ENCODE measurements around the gene FOXL3. TPM values are rescaled to one million over a fixed set of nuclear protein-coding genes. Genes with fewer than 3 reads are reported as not detected.
A peak's percentile ranks its signal among the peaks of the same experiment; 100 is the strongest.
"Not testable (repeated sequence)": the region's sequence is repeated elsewhere in the genome, so short reads cannot be mapped to it uniquely, and the experiment has no call there.

FOXL3 gene
- total RNA-seq, 1 donor from 2014 or later: not detected

GRCh38 chr7:259751-260405 lies 30.1 kb upstream of the FOXL3 start:
- DNase-seq (peak; percentile 58), ATAC-seq (no peak)
- Histone ChIP-seq H3K27me3 (no peaks in the 10 kb centered on the region), H3K27ac (no peak overlapping the region), H3K9me3 (no peaks in the 10 kb centered on the region), H3K4me1 (peaks cover 4% of the 10 kb centered on the region), H3K36me3 (peaks cover 46% of the 10 kb centered on the region), H3K4me3 (no peak overlapping the region)
- intact Hi-C loops (cut with DNase I): no loop called here
- TF ChIP-seq, protein P1, sequence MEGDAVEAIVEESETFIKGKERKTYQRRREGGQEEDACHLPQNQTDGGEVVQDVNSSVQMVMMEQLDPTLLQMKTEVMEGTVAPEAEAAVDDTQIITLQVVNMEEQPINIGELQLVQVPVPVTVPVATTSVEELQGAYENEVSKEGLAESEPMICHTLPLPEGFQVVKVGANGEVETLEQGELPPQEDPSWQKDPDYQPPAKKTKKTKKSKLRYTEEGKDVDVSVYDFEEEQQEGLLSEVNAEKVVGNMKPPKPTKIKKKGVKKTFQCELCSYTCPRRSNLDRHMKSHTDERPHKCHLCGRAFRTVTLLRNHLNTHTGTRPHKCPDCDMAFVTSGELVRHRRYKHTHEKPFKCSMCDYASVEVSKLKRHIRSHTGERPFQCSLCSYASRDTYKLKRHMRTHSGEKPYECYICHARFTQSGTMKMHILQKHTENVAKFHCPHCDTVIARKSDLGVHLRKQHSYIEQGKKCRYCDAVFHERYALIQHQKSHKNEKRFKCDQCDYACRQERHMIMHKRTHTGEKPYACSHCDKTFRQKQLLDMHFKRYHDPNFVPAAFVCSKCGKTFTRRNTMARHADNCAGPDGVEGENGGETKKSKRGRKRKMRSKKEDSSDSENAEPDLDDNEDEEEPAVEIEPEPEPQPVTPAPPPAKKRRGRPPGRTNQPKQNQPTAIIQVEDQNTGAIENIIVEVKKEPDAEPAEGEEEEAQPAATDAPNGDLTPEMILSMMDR (IDR thresholded peaks at IDR 0.05): no peak

DNA sequence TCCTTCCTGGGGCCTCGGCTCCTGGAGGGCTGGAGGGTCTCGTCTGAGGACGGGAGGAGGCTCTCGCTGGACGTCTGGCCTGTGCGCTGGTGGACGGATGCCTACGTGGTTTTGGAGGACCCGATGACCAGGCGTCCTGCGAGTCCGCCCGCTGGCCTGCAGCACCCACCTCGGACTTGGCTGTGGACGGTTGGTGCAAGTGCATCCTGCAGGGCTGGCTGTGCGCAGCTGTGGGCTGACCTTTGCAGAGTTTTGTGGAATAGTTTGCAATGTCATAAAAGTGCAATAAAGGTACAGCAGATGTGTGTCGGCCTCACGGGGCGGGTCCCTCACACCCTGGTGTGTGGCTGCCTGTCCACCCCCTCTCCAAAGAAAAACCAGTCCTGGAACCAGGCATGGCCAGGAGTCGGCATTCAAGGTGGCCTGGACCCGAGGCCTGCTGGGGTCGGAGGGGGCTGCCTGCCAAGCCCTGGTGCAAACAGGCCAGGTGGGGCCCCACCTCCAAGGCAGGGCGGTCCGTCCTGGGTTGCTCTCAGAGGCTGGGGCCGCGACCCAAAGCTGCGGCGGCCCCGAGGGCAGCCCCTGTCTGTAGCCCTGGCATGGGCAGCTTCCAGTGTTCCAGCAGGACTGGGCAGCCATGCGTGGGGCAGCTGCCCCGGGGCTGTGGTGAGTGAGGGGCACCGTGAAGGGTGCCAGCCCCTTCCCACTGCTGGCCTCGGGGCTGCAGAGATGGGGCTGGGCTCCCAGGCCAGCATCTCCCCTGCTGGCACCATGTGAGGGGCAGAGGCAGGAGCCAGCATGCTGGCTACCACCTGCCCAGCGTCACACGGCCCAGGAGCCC lies 29.3 kb upstream of the FOXL3 start:
- Histone ChIP-seq H3K27me3 (no peaks in the 10 kb centered on the region), H3K4me3 (no peak overlapping the region), H3K4me1 (peaks cover 4% of the 10 kb centered on the region), H3K27ac (no peak overlapping the region), H3K9me3 (no peaks in the 10 kb centered on the region), H3K36me3 (peaks cover 46% of the 10 kb centered on the region)
- ATAC-seq (no peak), DNase-seq (peak; percentile 62)
- intact Hi-C loops (cut with DNase I): no loop called here
- TF ChIP-seq, protein P1 (IDR thresholded peaks at IDR 0.05): no peak

DNA sequence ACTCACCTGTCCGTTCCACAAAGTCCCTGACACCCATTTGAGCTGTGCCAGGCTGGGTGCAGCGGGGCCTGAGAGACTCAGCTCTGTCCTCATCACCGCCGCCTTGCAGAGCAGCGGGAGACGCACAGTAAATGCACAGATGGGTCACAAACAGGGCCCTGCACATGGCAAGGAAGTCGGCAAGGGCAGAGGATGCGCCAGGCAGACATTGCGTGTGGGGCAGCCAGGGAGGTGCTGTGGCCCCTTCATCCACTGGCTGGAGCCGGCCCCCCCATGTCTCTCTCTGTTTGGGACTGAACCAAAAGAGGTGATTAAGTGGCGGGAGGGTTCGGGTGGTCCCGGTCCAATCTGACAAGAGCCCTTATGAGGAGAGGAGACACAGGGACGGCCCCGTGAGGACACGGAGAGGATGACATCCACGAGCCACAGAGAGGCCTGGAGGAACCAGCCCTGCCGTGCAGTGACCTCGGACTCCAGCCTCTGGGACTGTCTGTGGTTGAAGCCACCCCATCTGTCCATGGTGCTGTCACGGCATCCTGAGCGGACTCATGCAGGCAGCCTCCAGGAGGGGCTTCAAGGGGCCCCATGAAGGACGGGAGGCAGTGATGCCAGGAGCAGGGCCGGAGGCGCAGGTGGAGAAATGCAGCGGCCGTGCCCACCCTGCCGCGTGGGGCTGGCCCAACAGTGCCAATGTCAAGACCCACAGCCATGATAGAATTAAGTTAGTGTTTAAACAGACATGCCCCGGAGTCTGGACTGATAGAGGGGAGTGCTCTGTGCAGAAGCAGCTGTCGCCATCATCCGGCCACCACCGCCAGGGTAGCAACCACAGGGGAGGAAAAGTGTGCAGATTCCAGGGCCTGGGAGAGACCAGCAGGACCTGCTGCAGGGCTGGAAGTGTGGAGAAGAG lies 28.4 kb upstream of the FOXL3 start:
- peaks cover 38% of the 10 kb centered on the region for H3K36me3 ChIP-seq
- H3K27ac ChIP-seq: no peak overlapping the region
- intact Hi-C loops (cut with DNase I): no loop called here
- ATAC-seq (no peak), DNase-seq (peak; percentile 59)
- H3K4me1 ChIP-seq: peaks cover 4% of the 10 kb centered on the region
- TF ChIP-seq, protein P1 (IDR thresholded peaks at IDR 0.05): no peak
- H3K27me3 ChIP-seq: no peaks in the 10 kb centered on the region
- H3K9me3 ChIP-seq: no peaks in the 10 kb centered on the region
- no peak overlapping the region for H3K4me3 ChIP-seq

- Histone ChIP-seq H3K27me3 (no peaks in the 10 kb centered on the region), H3K4me3 (no peak overlapping the region), H3K4me1 (peaks cover 4% of the 10 kb centered on the region), H3K27ac (no peak overlapping the region), H3K36me3 (peaks cover 32% of the 10 kb centered on the region), H3K9me3 (no peaks in the 10 kb centered on the region)
- TF ChIP-seq, protein P1 (IDR thresholded peaks at IDR 0.05): no peak
- ATAC-seq: no peak
- peak; percentile 37 for DNase-seq
- intact Hi-C loops (cut with DNase I): no loop called here
Measured at GRCh38 chr7:262251-262572, 27.8 kb upstream of the FOXL3 start.

DNA sequence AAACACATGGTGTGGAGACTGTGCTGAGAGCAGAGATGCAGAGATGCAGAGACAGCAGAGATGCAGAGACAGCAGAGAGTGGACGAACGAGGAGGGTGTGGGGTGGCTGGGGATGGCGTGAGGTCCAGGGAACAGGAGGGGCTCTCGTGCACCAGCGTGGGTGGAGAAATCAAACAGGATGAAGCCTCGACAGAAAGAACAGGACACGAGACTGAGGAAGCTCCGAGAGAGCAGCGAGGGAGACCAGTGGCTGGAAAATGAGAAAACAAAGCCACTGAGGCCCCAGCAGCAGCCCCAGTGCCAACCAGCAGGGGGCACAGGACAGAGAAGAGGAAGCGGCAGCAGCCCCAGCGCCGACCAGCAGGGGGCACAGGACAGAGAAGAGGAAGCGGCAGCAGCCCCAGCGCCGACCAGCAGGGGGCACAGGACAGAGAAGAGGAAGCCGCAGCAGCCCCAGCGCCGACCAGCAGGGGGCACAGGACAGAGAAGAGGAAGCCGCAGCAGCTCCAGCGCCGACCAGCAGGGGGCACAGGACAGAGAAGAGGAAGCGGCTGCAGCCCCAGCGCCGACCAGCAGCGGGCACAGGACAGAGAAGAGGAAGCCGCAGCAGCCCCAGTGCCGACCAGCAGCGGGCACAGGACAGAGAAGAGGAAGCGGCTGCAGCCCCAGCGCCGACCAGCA lies 27.2 kb upstream of the FOXL3 start:
- H3K27me3 ChIP-seq; H3K9me3 ChIP-seq; H3K4me3 ChIP-seq; H3K27ac ChIP-seq; ATAC-seq; H3K4me1 ChIP-seq; intact Hi-C loops (cut with DNase I): not testable (repeated sequence)
- peaks cover 29% of the 10 kb centered on the region for H3K36me3 ChIP-seq
- DNase-seq: peak; percentile 62
